Adrenal gland (tissue), 5 donors: ENCODE data around the gene DYSF.

ENCODE experiments used
- POLR2A ChIP-seq, 2 donors: fragments of 450-650 bp; IDR thresholded peaks; one replicate each; pipeline ENCODE4 v1.6.1; 2017; ENCODE audit warnings: antibody characterized with exemption in 2 of 2, mild to moderate bottlenecking in 2 of 2, moderate library complexity in 1 of 2
- TF ChIP-seq, protein P1 (sequence below), 6 experiments: fragments of 450-650 bp in 4 of 6; fragments of 200-600 bp in 2 of 6; sonication (generic) in 1 of 6; IDR thresholded peaks; 1 replicate in 5 of 6; 2 replicates in 1 of 6; pipeline versions ENCODE4 v1.5.1 to v1.8.0; 2016 to 2021; ENCODE audit warnings: antibody characterized with exemption in 6 of 6, mild to moderate bottlenecking in 2 of 6, moderate library complexity in 1 of 6
- donor health status: DM: no; HTN: no; CAD: no.

DNA sequence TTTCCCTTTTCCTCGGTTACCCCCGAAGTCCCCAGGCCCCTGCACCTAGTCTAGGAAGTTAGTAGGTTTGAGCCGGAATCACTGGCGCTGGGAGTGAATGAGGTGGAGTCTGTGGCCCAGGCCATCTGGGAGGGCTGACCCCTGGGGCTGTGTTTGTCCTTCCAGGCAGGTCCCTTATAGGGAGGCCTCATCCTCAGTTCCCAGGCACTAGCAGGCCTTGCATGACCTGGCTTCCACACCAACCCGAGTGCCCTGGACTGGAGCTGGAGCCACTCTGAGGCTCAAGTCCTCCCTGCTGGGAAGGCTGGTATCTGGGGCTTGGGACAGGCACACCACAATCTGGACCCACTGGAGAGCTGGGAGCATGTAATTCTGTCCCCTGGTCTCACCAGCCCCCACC is 111.0 kb downstream of the DYSF start:
- TF ChIP-seq, protein P1, sequence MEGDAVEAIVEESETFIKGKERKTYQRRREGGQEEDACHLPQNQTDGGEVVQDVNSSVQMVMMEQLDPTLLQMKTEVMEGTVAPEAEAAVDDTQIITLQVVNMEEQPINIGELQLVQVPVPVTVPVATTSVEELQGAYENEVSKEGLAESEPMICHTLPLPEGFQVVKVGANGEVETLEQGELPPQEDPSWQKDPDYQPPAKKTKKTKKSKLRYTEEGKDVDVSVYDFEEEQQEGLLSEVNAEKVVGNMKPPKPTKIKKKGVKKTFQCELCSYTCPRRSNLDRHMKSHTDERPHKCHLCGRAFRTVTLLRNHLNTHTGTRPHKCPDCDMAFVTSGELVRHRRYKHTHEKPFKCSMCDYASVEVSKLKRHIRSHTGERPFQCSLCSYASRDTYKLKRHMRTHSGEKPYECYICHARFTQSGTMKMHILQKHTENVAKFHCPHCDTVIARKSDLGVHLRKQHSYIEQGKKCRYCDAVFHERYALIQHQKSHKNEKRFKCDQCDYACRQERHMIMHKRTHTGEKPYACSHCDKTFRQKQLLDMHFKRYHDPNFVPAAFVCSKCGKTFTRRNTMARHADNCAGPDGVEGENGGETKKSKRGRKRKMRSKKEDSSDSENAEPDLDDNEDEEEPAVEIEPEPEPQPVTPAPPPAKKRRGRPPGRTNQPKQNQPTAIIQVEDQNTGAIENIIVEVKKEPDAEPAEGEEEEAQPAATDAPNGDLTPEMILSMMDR (IDR thresholded peaks at IDR 0.05) = no peak
- no peak for TF ChIP-seq POLR2A (IDR thresholded peaks at IDR 0.05)
